Stimulated activated CD8-positive, alpha-beta memory T cell treated with anti-CD3 and anti-CD28 coated beads, Interleukin-12 subunit alpha, Interleukin-12 subunit beta, amount 100 ng/mL, for 4 hours (primary cell): ENCODE measurements around the gene RAB36.

Experiments used
- DNase-seq: peaks from one replicate; pipeline ENCODE4 v3.0.0-alpha.2; 2020; ENCODE audit warnings: low read depth

Gene RAB36

DNA sequence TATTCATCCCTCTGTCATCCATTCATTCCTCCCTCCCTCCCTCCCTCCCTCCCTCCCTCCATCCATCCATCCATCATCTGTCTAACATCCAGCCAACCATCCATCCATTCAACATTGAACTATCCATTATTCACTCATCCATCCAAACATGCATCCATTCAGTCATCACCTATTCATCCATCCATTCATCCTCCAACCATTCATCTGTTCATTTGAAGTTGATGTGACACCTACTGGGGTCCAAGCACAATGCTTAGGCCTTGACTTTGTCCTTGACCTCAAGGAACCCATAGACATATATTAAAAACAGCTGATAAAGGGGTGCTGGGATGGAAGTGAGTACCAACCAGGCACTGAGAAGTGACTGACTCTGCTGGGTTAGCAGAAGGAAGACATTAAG, 61.6 kb downstream of the RAB36 start:
- no peak for DNase-seq

DNA sequence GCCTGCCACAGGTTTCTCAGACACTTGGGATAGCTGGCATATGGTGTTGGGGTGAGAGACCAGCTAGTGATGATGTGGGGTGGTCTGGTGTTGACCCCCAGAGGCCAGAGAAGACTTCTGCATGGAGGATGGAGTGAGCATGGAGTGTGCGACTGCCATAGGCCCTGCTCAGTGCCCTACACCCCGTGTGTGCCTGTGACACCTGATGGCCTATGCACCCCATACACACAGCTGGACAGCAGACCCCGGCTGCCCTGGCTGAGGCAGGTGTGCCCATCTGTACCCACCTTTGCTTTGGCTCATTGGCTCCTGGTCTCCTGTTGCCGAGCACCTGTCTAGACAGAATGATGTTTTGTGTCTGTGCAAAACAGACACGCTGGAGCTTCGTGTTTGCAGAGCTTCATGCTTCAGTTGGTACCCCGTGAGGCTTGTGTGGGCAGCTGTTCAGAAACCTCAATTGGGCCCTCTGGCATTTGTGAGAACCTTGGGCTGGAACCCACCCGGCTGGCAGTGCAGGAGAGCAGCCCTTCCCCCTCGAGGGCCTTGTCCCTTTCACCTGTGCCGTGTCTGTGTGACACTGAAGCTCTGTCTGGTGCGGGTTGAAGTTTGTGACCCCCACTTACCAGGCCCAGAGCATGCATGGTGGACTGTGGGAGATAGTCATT, 62.6 kb downstream of the RAB36 start:
- DNase-seq, result no peak

DNA sequence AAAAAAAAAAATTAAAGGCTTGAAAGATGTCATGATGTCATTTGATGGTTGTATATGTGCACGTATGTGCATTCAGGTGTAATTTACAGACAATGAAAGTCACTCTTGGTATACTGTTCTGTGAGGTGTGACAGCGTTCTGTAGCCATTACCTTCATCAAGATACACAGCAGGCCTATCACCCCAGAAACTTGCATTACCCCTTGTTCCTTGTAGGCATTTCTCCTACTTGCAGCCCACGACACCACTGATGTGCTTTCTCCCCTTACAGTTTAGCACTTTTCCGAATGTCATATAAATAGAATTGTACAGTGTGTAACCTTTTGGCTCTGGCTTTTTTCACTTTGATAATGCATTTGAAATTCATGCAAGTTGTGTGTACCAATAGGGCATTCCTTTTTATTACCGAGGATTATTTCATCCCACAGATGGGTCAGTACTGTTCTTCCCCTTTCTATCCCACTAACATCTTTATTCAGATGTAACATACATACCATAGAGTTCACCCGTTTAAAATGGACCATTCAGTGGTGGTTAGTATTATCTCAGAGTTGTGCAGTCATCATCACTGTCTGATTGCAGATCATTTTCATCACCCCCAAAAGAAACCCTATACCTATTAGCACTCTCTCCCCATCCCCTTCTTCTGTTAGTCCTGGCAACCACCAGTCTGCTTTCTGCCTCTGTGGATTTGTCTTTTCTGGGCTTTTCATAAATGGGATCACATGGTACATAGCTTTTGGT, 65.3 kb downstream of the RAB36 start:
- no peak for DNase-seq

DNA sequence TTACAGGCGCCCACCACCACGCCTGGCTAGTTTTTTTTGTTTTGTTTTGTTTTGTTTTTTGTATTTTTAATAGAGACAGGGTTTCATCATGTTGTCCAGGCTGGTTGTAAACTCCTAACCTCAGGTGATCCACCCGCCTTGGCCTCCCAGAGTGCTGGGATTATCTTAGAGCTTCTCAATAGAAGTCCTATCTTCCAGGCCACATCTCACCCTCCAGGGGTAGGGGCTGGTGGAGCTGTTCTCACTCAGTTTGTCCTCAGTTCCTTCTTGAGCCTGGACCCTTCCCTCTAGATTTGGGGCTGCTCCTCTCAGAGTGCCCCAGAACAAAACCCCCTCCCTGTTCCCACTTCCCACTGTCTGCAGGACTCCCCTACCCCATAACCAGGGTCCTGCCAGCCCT, 66.3 kb downstream of the RAB36 start:
- DNase-seq, result no peak

DNA sequence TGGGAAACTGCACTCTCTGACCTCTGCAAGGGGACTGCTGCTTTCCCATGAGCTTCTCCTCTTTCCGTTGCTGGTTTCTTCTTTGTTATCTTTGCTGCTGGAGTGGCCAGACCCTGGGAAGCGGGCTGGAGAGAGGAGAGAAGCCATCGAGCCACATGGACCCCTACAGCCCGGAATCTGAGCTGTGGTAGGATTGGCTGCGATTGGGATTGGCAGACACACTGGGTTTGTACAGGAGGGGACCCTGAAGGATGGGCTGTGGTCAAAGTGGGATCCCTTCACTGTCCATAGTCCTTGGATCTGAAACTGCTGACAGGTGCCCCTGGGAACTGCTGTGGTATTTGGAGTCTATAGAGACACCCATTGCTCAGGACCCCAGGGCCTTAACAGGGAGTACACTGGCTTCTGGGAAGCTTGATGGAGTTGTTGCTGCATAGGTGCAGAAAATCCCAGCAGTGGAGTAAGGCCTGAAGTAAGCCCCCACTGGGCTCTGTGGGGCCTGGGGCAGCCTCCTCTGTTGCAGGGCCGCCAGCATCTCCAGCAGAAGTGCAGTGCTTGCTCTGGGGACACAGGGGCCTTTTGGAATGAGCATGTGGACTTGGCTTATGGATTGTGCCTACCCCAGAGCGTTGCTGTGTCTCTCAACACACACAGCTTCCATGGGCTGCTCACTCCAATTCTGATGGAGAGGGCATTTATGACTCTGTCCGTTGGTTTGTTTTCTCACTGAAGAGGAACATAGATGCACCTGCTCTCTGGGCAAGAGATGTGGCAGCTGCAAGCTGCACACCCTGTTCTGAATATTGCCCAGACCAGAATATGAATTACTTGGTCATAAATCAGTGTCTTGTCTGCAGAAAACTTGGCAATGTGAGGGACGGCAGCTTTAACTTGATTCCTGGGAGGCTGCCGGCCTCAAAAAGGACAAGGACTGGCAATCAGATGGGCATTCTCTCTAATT, 67.1 kb downstream of the RAB36 start:
- no peak for DNase-seq

DNA sequence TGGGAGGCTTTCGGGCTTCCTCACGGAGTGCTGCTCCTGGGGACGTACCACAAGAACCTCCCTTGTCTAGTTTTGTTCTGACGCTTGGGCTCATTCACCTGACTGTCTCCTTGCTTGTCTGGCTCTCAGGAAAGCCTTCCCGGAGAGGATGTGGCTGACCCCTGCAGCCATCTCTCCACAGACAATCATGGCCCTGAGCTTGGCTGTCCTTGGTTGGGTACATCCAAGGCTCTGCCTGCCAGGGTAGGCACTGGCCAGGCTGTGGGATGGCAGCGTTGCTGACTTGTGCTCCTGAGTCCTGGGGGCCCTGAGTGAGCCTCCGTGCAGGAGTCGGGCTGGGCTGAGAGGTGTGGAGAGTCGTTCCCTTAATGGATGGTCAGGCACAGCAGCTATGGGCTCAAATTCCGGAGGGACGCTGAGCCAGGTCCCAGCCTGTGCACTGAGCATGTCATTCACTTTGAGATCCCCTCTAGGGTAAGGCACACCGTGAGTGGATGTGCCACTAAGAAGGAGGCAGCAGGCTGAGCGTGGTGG, 67.8 kb downstream of the RAB36 start:
- no peak for DNase-seq

DNA sequence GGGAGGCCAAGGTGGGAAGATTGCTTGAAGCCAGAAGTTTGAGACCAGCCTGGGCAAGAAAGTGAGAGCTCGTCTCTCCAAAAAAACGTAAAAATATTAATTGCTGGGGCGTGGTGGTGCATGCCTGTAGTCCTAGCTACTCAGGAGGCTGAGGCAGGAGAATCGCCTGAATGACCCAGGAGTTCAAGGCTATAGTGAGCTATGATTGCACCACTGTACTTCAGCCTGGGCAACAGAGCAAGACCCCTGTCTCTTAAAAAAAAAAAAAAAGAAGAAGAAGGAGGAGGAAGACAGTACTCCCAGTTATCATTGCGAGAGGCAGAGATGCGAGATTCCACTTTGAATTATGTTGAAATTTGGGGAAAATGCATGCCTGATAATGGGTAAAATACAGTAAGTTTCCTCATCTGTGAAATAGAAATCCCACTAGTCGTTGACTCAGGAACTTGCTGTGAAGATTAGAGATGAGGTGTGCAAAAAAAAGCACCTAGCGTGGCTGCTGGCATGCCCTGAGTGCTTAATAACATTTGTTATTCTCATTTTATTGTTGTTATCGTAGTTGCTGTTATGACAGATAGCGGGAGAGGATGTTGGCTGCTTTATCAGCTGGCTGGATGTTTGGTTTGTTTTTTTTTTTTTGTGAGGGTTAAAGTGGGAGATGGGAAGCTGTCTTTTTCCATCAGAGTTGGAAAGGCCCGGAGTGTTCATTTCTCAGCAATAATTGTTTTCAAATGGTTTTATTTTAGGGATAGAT, 68.5 kb downstream of the RAB36 start:
- no peak for DNase-seq
